Breast epithelium (tissue), 3 donors: ENCODE data around the gene ODAD2.

Experiments used
- CTCF ChIP-seq, 3 donors: fragments of 450-650 bp; IDR thresholded peaks; one replicate each; pipeline ENCODE4 v1.5.1; 2016 to 2017; ENCODE audit warnings: antibody characterized with exemption in 3 of 3, mild to moderate bottlenecking in 3 of 3, moderate library complexity in 3 of 3
- POLR2A ChIP-seq: fragments of 450-650 bp; IDR thresholded peaks from one replicate; pipeline ENCODE4 v1.6.1; 2016; ENCODE audit warnings: antibody characterized with exemption, mild to moderate bottlenecking, moderate library complexity
- POLR2AphosphoS5 ChIP-seq, 3 donors: sonication (generic); formaldehyde crosslinking; IDR thresholded peaks; one replicate each; pipeline ENCODE4 v1.6.1; 2017; ENCODE audit warnings: antibody characterized with exemption in 3 of 3

GRCh38 chr10:27774831-27775230, 224.0 kb downstream of the ODAD2 start:
- no peak for TF ChIP-seq CTCF (IDR thresholded peaks at IDR 0.05)
- no peak for TF ChIP-seq POLR2A
- TF ChIP-seq POLR2AphosphoS5 (IDR thresholded peaks at IDR 0.05) = no peak
